GM21825 (cell line): ENCODE measurements around the gene EED.
"Not testable (repeated sequence)": the region's sequence is repeated elsewhere in the genome, so short reads cannot be mapped to it uniquely, and the experiment has no call there.

ENCODE experiments used
- ATAC-seq: cut with Tn5 transposase; IDR thresholded peaks from one replicate; pipeline ENCODE4 v1.9.1; 2021; ENCODE audit warnings: mild to moderate bottlenecking, moderate library complexity; ENCODE audit not compliant: unreplicated experiment

EED gene

DNA sequence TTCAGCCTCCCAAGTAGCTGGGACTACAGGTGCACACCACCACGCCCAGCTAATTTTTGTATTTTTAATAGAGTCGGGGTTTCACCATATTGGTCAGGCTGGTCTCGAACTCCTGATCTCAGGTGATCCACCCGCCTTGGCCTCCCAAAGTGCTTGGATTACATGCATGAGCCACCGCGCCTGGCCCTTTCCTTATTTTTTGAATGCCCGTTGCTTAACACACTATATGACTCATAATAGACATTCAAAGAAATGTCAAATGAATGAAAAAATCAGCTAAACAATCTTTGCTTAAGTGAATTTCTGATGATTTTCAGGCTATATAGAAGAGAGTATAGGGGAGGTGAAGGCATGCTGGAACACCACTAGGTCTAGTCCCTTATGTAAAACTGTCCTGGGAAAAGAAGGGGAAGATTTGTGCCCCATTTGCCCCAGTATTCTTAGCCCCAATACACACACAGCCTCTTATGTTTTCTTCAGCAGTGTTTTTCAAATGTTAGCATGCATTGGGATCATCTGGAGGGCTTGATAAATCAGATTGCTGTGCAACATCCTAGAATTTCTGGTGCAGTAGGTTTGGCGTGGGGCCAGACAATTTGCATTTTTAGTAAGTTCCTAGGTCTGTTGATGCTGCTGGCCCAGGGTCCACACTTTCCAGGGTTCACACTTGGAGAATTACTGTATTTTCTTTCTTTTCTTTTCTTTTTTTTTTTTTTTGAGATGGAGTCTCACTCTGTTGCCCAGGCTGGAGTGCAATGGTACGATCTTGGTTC lies 45.1 kb downstream of the EED start:
- not testable (repeated sequence) for ATAC-seq

DNA sequence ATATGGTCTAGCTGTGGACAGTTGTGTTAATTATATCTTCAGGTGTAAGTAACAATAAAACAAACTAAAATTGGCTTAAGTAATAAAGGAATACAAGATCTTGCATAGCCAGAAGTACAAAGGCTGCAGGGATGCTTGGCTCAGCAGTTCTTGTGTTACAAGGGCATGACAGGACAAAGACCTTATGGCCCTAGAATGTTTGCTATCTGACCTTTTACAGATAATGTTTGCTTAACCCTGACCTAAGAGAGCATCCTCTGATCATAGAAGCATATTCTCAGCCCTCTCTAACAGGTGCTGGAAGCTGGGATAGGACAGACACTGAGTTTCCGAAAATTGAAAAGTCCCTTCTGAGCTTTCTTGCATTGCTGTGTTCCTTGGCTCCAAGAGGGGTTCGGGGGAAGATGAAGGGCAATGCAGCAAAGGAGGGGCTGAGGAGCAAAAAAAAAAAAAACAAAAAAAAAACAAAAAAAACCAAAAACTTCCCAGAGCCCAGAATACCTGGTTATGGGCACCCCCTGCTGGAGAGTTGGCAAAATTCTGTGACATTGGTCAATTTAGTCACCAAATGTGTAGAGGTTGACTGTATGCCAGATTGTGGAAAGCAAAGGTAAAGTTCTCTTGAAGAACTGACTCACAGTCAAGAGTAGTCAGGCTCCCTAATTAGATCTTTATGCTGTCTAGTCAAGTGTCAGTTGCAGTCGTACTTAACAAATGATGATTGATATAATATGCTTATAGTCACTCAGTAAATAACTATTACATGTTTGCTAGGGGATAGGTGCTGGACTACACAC lies 47.1 kb downstream of the EED start:
- ATAC-seq = no peak

DNA sequence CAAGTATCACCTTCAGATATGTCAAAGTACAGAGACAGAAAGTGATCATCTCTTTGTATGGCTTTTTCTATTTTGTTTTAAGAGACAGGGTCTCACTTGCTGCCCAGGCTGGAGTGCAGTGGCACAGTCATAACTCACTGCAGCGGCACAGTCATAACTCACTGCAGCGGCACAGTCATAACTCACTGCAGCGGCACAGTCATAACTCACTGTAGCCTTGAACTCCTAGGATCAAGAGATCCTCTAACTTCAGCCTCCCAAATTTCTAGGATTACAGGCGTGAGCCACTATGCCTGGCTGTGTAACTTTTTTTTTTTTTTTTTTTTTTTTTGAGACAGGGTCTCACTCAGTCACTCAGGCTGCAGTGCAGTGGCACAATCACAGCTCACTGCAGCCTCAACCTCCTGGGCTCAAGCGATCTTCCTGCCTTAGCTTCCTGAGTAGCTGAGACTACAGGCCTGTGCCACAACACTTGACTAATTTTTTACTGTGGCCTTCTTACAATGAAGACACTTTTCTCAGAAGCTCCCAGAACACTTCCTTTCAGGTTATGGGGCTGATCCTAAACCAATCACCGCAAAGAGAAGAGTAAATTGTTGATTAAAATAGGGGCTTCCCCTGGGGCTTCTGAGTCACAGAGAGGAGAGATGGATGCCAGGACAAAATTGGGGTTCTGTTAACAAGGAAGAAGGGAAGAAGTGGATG lies 48.5 kb downstream of the EED start:
- peak; percentile 70 for ATAC-seq

DNA sequence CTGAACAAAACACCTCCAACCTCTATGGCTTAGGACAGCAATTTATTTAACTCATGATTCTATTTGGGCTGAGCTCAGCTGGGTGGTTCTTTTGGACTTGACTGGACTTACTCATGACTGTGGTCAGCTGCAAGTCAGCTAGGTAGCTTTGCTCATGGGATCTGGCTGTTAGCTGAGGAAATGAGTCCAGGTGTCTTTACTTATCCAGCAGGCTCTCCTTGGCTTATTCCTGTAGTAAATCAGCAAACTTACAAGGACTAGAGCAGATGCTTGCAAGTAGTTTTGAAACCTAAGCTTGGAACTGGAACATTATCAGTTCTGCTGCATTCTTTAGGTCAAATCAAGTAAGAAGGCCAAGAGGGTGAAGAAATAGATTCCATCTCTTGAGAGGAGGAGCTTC lies 49.5 kb downstream of the EED start:
- no peak for ATAC-seq

DNA sequence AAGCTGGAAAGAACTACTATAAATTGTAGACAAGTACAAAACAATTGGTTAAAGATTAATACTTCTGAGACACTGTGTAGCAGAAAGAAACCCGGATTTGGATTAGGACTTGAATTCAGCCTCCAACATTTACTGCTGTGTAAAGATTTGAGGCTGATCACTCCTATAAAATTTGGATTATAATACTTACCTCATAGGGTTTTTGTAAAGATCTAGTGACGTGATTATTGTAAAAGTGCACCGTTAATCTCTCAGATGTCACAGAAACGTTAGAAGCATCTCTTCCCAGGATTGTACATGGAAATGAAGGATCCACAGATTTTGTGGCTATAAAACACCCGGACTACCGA lies 57.2 kb downstream of the EED start:
- ATAC-seq = peak; percentile 4

DNA sequence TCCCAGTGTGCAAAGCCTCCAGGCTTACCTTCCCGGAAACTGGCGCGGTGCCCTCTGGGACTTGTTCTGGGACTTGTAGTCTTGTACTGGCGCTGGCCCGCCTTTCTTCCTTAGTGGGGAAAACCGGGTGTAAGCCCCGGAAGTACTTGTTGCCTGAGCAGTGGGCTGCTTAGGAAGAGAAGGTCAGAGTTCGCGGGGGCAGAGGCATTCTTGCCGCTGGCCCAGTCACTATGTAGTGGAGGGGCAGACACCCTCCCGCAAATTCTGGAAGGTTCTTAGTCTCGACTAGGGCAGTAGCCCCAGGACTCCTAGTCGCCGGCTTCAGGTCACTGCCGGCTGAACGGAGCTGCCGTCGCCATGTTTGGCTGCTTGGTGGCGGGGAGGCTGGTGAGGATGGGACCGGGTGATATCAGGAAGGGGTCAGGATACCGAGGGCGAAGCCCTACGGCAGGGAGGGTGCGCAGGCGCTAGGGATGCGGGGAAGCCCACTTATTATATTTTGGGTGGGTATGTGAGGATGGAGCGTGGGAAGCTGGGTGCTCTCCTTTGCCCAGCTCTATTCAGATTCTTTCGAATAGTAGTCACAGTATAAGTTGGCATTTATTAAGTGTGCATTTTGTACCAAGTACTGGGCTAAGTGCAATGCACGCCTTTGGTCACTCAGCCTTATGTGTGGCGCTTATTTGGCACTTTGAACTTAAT lies 57.7 kb downstream of the EED start, which contains the start of gene HIKESHI:
HIKESHI (plus strand) TSS at position 149 of the 702 bp plus-strand sequence; CDS start at position 358, 209 bp downstream.
- peak; percentile 99 for ATAC-seq

DNA sequence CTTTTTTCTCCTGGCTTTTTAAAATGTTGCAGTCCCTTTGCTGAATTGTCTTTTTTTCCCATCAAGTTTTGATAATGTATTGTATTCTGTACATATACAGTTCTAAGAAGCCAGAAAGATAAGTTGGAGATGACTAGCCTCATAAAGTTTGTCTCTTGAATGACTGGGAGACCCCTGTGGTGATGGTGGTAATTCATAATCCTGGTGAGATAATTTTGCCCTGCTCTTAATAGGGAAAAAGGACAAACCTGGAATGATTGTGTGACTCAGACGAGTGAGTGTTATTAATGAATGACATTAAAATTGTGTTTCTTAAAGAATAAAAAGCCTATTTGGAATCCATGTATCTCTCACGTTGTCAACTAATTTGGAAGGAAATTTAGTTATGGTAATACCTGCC lies 58.7 kb downstream of the EED start:
- no peak for ATAC-seq

DNA sequence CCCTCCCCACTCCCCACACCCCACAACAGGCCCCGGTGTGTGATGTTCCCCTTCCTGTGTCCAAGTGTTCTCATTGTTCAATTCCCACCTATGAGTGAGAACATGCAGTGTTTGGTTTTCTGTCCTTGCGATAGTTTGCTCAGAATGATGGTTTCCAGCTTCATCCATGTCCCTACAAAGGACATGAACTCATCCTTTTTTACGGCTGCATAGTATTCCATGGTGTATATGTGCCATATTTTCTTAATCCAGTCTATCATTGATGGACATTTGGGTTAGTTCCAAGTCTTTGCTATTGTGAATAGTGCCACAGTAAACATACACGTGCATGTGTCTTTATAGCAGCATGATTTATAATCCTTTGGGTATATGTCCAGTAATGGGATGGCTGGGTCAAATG lies 64.2 kb downstream of the EED start:
- ATAC-seq = not testable (repeated sequence)

DNA sequence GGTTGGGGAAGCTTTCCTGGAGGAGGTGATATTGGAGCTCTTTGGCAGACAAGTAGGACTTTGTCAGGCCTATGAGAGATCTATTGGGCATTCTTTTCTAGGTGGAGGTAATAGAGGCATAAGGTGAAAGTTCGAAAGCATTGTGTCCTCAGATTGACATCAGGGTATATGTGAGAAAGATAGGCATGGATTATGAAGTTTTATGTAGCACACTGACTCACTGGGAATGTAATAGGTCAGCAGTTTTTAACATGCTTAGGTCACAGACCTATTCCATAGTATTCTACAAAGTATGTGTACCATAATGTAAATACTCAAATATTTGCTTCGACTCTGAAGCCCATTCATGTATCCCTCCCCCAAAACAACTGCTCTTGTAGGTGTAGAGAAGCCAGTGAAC lies 69.2 kb downstream of the EED start:
- no peak for ATAC-seq

DNA sequence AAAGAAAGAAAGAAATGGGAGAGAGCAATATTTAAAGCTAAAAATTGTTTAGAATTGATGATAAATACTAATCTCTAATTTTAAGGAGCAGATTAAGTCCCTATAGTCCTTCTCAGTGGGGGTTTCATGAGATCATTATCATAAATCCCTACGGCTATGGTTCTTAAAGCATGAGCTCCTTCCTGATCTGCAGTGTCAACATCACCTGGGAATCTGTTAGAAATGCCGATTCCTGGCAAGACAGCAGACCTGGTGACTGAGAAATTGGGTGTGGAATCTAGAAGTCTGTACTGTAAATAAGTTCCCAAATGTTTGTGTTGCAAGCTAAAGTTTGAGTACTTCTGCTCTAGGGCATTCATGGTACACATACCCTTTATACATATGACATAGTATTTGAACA lies 70.1 kb downstream of the EED start:
- ATAC-seq = no peak
